ENCODE data around the gene GPD1. TPM values are rescaled to one million over a fixed set of nuclear protein-coding genes. Genes with fewer than 3 reads are reported as not detected.

Gene GPD1
- total RNA-seq, 2 experiments from 2014 or later, result 0.25 to 0.37 TPM

DNA sequence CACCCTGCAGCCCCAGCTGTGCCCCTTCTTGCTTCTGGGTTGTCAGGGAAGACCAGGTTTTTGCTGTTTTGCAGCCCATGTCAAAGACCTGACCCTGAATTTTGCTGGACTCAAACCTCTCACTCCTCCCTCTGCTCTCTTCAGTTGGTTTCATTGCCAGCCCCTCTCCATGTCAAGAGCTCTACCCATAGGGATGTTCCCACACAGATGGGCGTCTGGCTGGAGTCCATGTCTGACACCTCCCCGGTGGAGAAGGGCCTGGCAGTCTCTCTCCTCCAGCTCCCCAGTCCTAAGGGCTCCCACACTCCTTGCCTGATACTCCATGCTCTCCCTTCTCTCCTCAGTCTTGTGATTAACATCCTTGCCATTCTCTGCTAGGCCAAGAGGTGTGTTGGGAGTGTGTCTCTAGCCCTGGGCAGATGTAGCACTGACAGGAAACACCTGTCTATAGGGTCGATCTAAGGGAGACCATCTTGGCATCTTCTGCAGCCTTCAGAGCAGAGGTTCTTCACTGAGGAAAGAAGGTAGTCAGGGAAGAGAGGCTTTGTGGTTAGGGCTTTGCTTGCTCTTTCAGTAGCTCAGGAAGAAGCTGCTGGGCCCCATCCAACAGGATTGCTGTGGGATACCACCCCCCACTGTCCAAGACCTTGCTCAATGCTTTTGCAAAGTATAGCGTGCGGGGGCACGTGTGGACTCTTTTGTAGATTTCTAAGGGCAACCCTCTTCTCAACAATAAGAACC lies 41.7 kb upstream of the GPD1 start:
- ATAC-seq (no peak), DNase-seq (no peak)
- ChIA-PET CTCF (interaction anchor here (0.8 to 10.0 kb wide), 7 partner anchors 8 to 95 kb away, joined by 3 to 146 read pairs (median 4); partner anchors contain the start of gene SMARCD1), POLR2A (no interaction called here)
- Mint-ChIP-seq H3K27me3 (peaks cover 6% of the 10 kb centered on the region), H3K36me3 (ENCODE audit: low read depth) (peaks cover 4% of the 10 kb centered on the region), H3K27ac (no peak overlapping the region), H3K4me1 (peaks cover 17% of the 10 kb centered on the region), H3K4me3 (no peak overlapping the region), H3K9me3 (ENCODE audit: low read depth) (no peaks in the 10 kb centered on the region)
- intact Hi-C loops (cut with DNase I, micrococcal nuclease), result no loop called here

GRCh38 chr12:50062728-50063460 lies 40.9 kb upstream of the GPD1 start:
- CTCF ChIA-PET, result interaction anchor here (0.6 to 10.0 kb wide), 5 partner anchors 23 to 96 kb away, joined by 3 to 146 read pairs (median 4); no protein-coding TSS in a partner anchor

GRCh38 chr12:50065726-50066310 lies 38.0 kb upstream of the GPD1 start:
- ATAC-seq, result no peak
- POLR2A ChIA-PET, result interaction anchor here (0.6 kb wide), 1 partner anchor 69 kb away, joined by 3 read pairs; no protein-coding TSS in a partner anchor

More at GRCh38 chr12:50062728-50063460, 40.9 kb upstream of the GPD1 start:
- peaks cover 4% of the 10 kb centered on the region for H3K36me3 Mint-ChIP-seq (ENCODE audit: low read depth)
- no peak for DNase-seq
- peaks cover 5% of the 10 kb centered on the region for H3K27me3 Mint-ChIP-seq
- H3K27ac Mint-ChIP-seq, result no peak overlapping the region
- POLR2A ChIA-PET, result interaction anchor here (0.5 kb wide), 1 partner anchor 44 kb away, joined by 3 read pairs; no protein-coding TSS in a partner anchor
- peaks cover 16% of the 10 kb centered on the region for H3K4me1 Mint-ChIP-seq
- H3K4me3 Mint-ChIP-seq, result no peak overlapping the region
- H3K9me3 Mint-ChIP-seq (ENCODE audit: low read depth), result no peaks in the 10 kb centered on the region
- ATAC-seq, result no peak
- intact Hi-C loops (cut with DNase I, micrococcal nuclease), result no loop called here

DNA sequence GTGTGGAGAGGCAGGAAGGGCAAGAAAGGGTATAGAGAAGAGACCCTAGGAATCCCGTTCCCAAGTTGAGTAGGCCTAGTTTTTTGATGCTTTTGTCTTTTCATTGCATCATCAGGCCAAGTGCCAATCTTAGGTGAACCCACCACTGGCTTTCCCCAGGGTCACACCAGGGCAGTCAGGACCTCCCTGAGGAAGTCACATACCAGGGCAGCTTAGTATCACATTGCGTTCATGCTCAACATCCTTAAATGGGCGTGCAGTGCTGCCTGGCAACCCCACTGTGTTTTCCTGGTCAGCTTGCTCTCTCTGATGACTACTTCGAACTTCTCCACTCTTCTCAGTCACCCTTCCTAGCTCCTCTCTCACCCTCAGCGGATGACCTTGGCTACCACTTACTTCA lies 37.4 kb upstream of the GPD1 start:
- H3K4me1 Mint-ChIP-seq, result peaks cover 6% of the 10 kb centered on the region
- H3K9me3 Mint-ChIP-seq (ENCODE audit: low read depth), result no peaks in the 10 kb centered on the region
- H3K36me3 Mint-ChIP-seq (ENCODE audit: low read depth), result no peaks in the 10 kb centered on the region
- ChIA-PET POLR2A (no interaction called here), CTCF (interaction anchor here (0.9 to 10.0 kb wide), 8 partner anchors 10 to 298 kb away, joined by 3 to 146 read pairs (median 8); partner anchors contain the start of gene COX14)
- H3K27me3 Mint-ChIP-seq, result no peaks in the 10 kb centered on the region
- intact Hi-C loops (cut with DNase I, micrococcal nuclease), result no loop called here
- no peak overlapping the region for H3K27ac Mint-ChIP-seq
- DNase-seq (no peak), ATAC-seq (no peak)
- H3K4me3 Mint-ChIP-seq, result no peak overlapping the region

More at GRCh38 chr12:50065726-50066310, 38.0 kb upstream of the GPD1 start:
- H3K9me3 Mint-ChIP-seq (ENCODE audit: low read depth), result no peaks in the 10 kb centered on the region
- peaks cover 3% of the 10 kb centered on the region for H3K36me3 Mint-ChIP-seq (ENCODE audit: low read depth)
- intact Hi-C loops (cut with DNase I, micrococcal nuclease), result no loop called here
- peaks cover 2% of the 10 kb centered on the region for H3K27me3 Mint-ChIP-seq
- no peak overlapping the region for H3K27ac Mint-ChIP-seq
- CTCF ChIA-PET, result interaction anchor here (0.6 to 10.0 kb wide), 8 partner anchors 10 to 651 kb away, joined by 3 to 146 read pairs (median 6); partner anchors contain the start of gene CERS5
- no peak for DNase-seq
- peaks cover 6% of the 10 kb centered on the region for H3K4me1 Mint-ChIP-seq
- H3K4me3 Mint-ChIP-seq, result no peak overlapping the region

DNA sequence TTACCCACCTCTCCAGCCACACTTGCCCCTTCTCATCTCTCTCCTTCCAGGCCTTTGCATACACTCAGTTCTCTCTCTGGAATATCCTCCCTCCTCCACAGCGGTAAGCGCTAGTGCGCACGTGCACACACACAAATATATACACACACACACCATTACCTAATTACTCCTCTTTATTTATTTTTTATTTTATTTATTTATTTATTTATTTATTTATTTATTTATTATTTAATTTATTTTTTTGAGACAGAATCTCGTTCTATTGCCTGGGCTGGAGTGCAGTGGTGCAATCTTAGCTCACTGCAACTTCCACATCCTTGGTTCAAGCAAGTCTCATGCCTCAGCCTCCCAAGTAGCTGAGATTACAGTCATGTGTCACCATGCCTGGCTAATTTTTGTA lies 34.7 kb upstream of the GPD1 start:
- Mint-ChIP-seq H3K4me3 (no peak overlapping the region), H3K36me3 (ENCODE audit: low read depth) (no peaks in the 10 kb centered on the region), H3K4me1 (peaks cover 6% of the 10 kb centered on the region), H3K27ac (no peak overlapping the region), H3K9me3 (ENCODE audit: low read depth) (no peaks in the 10 kb centered on the region), H3K27me3 (no peaks in the 10 kb centered on the region)
- ATAC-seq, result no peak
- intact Hi-C loops (cut with DNase I, micrococcal nuclease), result no loop called here
- ChIA-PET POLR2A (no interaction called here), CTCF (interaction anchor here (0.6 to 10.0 kb wide), 16 partner anchors 8 to 127 kb away, joined by 3 to 146 read pairs (median 4); partner anchors contain the start of genes COX14 and SMARCD1)
- no peak for DNase-seq

DNA sequence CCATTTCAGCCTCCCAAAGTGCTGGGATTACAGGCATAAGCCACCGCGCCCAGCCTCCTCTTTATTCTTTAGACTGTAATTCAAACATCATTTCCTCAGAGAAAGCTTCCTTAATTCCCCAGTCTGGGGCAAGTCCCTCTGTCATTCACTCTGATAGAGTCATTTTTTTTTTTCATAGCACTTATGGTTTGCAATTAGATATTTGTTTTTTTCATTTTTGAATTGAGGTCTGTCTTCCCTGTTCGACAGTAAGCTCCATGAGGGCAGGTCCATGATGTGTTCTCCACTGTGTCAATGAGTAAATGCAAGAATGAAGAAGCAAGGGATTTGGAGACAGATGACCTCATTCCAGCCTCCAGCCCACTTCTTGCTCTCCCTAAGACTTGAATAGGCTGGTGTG lies 34.3 kb upstream of the GPD1 start:
- Mint-ChIP-seq H3K36me3 (ENCODE audit: low read depth) (no peaks in the 10 kb centered on the region), H3K4me3 (no peak overlapping the region), H3K27ac (no peak overlapping the region), H3K9me3 (ENCODE audit: low read depth) (no peaks in the 10 kb centered on the region), H3K27me3 (no peaks in the 10 kb centered on the region), H3K4me1 (peaks cover 6% of the 10 kb centered on the region)
- no peak for ATAC-seq
- ChIA-PET CTCF (interaction anchor here (0.6 to 10.0 kb wide), 20 partner anchors 9 to 201 kb away, joined by 3 to 146 read pairs (median 4); partner anchors contain the start of genes COX14 and SMARCD1), POLR2A (no interaction called here)
- intact Hi-C loops (cut with DNase I, micrococcal nuclease), result no loop called here
- DNase-seq, result no peak

GRCh38 chr12:50070314-50071060 lies 33.3 kb upstream of the GPD1 start:
- H3K4me1 Mint-ChIP-seq, result peaks cover 8% of the 10 kb centered on the region
- no peak overlapping the region for H3K27ac Mint-ChIP-seq
- DNase-seq, result peak; percentile 83
- POLR2A ChIA-PET, result no interaction called here
- intact Hi-C loops (cut with DNase I, micrococcal nuclease), result loop anchor here (1.0 kb wide), 2 partner anchors 31 to 103 kb away; no protein-coding TSS in a partner anchor
- H3K36me3 Mint-ChIP-seq (ENCODE audit: low read depth), result no peaks in the 10 kb centered on the region
- H3K27me3 Mint-ChIP-seq, result no peaks in the 10 kb centered on the region
- peak; percentile 51 for ATAC-seq
- H3K9me3 Mint-ChIP-seq (ENCODE audit: low read depth), result no peaks in the 10 kb centered on the region
- CTCF ChIA-PET, result interaction anchor here (0.5 to 10.0 kb wide), 40 partner anchors 8 to 715 kb away, joined by 3 to 146 read pairs (median 4); partner anchors contain the start of genes COX14 and SMARCD1
- no peak overlapping the region for H3K4me3 Mint-ChIP-seq

- Mint-ChIP-seq H3K9me3 (ENCODE audit: low read depth) (no peaks in the 10 kb centered on the region), H3K4me3 (no peak overlapping the region), H3K36me3 (ENCODE audit: low read depth) (no peaks in the 10 kb centered on the region), H3K4me1 (peaks cover 8% of the 10 kb centered on the region), H3K27ac (no peak overlapping the region), H3K27me3 (no peaks in the 10 kb centered on the region)
- intact Hi-C loops (cut with DNase I, micrococcal nuclease), result no loop called here
- ChIA-PET CTCF (interaction anchor here (0.5 to 8.3 kb wide), 8 partner anchors 11 to 663 kb away, joined by 3 to 125 read pairs (median 4); partner anchors contain the start of gene SMARCD1), POLR2A (no interaction called here)
- no peak for ATAC-seq
- no peak for DNase-seq
Observed at GRCh38 chr12:50072198-50072907, 31.5 kb upstream of the GPD1 start.

- DNase-seq (no peak), ATAC-seq (no peak)
- intact Hi-C loops (cut with DNase I, micrococcal nuclease), result no loop called here
- CTCF ChIA-PET, result interaction anchor here (0.7 to 4.7 kb wide), 7 partner anchors 10 to 106 kb away, joined by 3 to 38 read pairs (median 5); partner anchors contain the start of gene SMARCD1
- Mint-ChIP-seq H3K9me3 (ENCODE audit: low read depth) (no peaks in the 10 kb centered on the region), H3K27ac (no peak overlapping the region), H3K4me1 (peaks cover 8% of the 10 kb centered on the region), H3K4me3 (no peak overlapping the region), H3K27me3 (no peaks in the 10 kb centered on the region), H3K36me3 (ENCODE audit: low read depth) (no peaks in the 10 kb centered on the region)
- POLR2A ChIA-PET, result no interaction called here
Observed at GRCh38 chr12:50073206-50073605, 30.6 kb upstream of the GPD1 start.

GRCh38 chr12:50073712-50074111 lies 30.1 kb upstream of the GPD1 start:
- Mint-ChIP-seq H3K27me3 (no peaks in the 10 kb centered on the region), H3K4me3 (no peak overlapping the region), H3K9me3 (ENCODE audit: low read depth) (no peaks in the 10 kb centered on the region), H3K36me3 (ENCODE audit: low read depth) (no peaks in the 10 kb centered on the region), H3K27ac (no peak overlapping the region), H3K4me1 (peaks cover 8% of the 10 kb centered on the region)
- POLR2A ChIA-PET, result no interaction called here
- CTCF ChIA-PET, result interaction anchor here (0.7 to 4.7 kb wide), 8 partner anchors 10 to 107 kb away, joined by 3 to 38 read pairs (median 5); partner anchors contain the start of gene SMARCD1
- DNase-seq (no peak), ATAC-seq (no peak)
- intact Hi-C loops (cut with DNase I, micrococcal nuclease), result no loop called here

All from activated CD4-positive, alpha-beta T cell treated with anti-CD3 and anti-CD28 coated beads for 36 hours (primary cell).